Effector memory CD8-positive, alpha-beta T cell (primary cell): ENCODE measurements around the gene SRR.

Experiments used
- ATAC-seq: fragments of 150-1000 bp; cut with Tn5 transposase; replicated peaks from 2 replicates; pipeline ENCODE4 v1.10.0; 2021; ENCODE audit warnings: mild to moderate bottlenecking, moderate library complexity
- DNase-seq, 3 experiments: peaks; one replicate each; pipeline ENCODE4 v3.0.0; 2021
- H3K27ac Mint-ChIP-seq, 2 donors: one replicate each; pipeline ENCODE4 v1.8.0; 2022; ENCODE audit warnings: mild to moderate bottlenecking in 2 of 2, mixed read lengths in 2 of 2, moderate library complexity in 2 of 2
- H3K27me3 Mint-ChIP-seq, 2 donors: one replicate each; pipeline ENCODE4 v1.8.0; 2022; ENCODE audit warnings: mixed read lengths in 2 of 2
- H3K36me3 Mint-ChIP-seq: one replicate; pipeline ENCODE4 v1.8.0; 2022; ENCODE audit warnings: mild to moderate bottlenecking, moderate library complexity, mixed read lengths; ENCODE audit not compliant: insufficient read depth
- H3K4me1 Mint-ChIP-seq, 2 donors: one replicate each; pipeline ENCODE4 v1.8.0; 2022; ENCODE audit warnings: low read depth in 2 of 2, mixed read lengths in 2 of 2
- H3K4me3 Mint-ChIP-seq, 2 donors: one replicate each; pipeline ENCODE4 v1.8.0; 2022; ENCODE audit warnings: mild to moderate bottlenecking in 2 of 2, mixed read lengths in 2 of 2, moderate library complexity in 2 of 2
- H3K9me3 Mint-ChIP-seq, 2 donors: one replicate each; pipeline ENCODE4 v1.8.0; 2022; ENCODE audit warnings: mixed read lengths in 2 of 2

Gene SRR

DNA sequence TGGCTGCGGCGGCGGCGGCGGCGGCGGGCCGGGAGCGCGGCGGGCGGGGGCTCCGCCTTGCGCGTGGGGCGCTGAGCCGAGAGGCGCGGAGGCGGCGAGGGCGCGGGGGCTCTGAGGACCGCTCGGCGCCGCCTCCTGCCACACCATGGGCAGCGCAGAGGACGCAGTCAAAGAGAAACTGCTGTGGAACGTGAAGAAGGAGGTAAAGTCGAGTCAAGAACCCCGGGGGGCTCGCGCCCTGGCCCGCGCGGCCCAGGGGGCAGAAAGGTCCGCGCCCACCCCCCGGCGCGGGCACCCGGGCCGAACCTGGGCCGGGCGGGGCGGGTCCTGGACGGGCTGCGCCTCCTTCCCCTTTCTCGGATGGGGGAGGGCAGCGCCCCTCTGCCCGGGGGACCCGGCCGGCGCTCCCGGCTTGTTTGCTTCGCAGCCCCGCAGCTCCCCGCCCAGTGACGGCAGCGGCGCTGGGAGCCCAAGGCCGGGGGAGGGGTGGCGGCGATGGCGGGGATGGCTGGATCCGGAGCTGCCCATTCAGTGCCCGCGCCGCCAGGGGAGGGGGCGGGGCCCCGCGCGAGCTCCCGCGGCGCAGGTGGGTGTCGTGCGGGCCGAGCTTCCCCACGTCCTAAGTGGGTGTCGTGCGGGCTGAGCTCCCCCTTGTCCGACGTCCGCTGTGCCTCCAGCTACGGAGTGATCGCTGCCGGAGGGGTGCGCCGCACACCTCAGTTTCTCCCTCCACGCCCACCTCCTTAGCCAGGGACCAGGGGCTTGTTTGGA is 34.0 kb downstream of the SRR start:
- H3K9me3 Mint-ChIP-seq: no peaks in the 10 kb centered on the region
- H3K27ac Mint-ChIP-seq: peak overlapping the region; percentile 66 to 69
- ATAC-seq (peak; percentile 38), DNase-seq (peak; percentile 25 to 48 (median 39))
- peak overlapping the region; percentile 98 for H3K4me3 Mint-ChIP-seq
- no peaks in the 10 kb centered on the region for H3K27me3 Mint-ChIP-seq
- peaks cover 16 to 27% of the 10 kb centered on the region in 2 donors for H3K4me1 Mint-ChIP-seq
- H3K36me3 Mint-ChIP-seq: peaks cover 33% of the 10 kb centered on the region

DNA sequence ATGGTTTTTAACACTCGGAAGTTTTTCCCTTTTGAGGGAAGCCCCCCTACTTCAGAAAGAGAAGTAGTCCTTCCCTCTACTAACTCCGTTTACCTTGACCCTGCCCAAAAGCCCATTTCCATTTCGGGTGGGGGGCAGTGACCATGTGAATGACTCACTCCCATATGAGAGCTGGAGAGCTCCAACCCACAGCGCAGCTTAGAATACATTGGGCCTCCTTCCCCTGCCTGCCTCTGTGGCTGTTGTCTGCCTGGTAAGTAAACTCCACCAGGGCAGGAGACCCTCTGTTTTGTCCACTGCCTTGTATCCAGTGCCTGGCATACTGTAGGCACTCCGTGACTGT is 34.5 kb downstream of the SRR start:
- H3K4me1 Mint-ChIP-seq: peaks cover 16 to 27% of the 10 kb centered on the region in 2 donors
- peaks cover 33% of the 10 kb centered on the region for H3K36me3 Mint-ChIP-seq
- no peaks in the 10 kb centered on the region for H3K9me3 Mint-ChIP-seq
- ATAC-seq: no peak
- peak overlapping the region; percentile 79 for H3K4me3 Mint-ChIP-seq
- H3K27ac Mint-ChIP-seq: peak overlapping the region; percentile 66 to 69
- no peaks in the 10 kb centered on the region for H3K27me3 Mint-ChIP-seq
- no peak for DNase-seq

GRCh38 chr17:2343421-2343820 is 39.7 kb downstream of the SRR start:
- Mint-ChIP-seq H3K36me3 (peaks cover 23% of the 10 kb centered on the region), H3K4me3 (no peak overlapping the region), H3K27ac (no peak overlapping the region), H3K9me3 (no peaks in the 10 kb centered on the region), H3K27me3 (no peaks in the 10 kb centered on the region), H3K4me1 (peaks cover 2 to 9% of the 10 kb centered on the region in 2 donors)
- DNase-seq (no peak), ATAC-seq (peak; percentile 46)

GRCh38 chr17:2344528-2344927 is 40.8 kb downstream of the SRR start:
- no peak for DNase-seq
- Mint-ChIP-seq H3K36me3 (peaks cover 23% of the 10 kb centered on the region), H3K27ac (no peak overlapping the region), H3K27me3 (no peaks in the 10 kb centered on the region), H3K9me3 (no peaks in the 10 kb centered on the region), H3K4me3 (no peak overlapping the region), H3K4me1 (peaks cover 0 to 6% of the 10 kb centered on the region in 2 donors)
- ATAC-seq: no peak

DNA sequence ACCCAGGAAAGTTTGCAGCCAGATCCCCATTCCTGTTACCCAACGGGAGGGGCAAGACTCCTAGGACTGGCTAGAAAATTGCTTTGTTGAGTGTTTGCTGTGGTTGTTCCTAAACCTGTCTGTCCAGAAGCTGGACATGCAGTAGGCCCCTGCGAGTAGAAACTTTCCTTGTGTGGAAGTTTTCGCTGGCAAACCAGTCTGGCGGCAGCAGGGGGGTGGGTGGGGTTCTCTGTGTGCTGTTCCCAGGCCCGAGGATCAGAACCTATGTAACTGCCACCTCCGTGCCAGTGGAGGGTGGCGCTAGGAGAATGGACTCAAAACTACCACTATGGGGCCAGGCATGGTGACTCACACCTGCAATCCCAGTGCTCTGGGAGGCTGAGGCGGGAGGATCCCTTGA is 42.7 kb downstream of the SRR start:
- ATAC-seq (no peak), DNase-seq (no peak)
- Mint-ChIP-seq H3K4me3 (no peak overlapping the region), H3K27ac (no peak overlapping the region), H3K4me1 (peaks cover 0 to 3% of the 10 kb centered on the region in 2 donors), H3K36me3 (peaks cover 18% of the 10 kb centered on the region), H3K27me3 (no peaks in the 10 kb centered on the region), H3K9me3 (no peaks in the 10 kb centered on the region)

GRCh38 chr17:2347805-2348685 is 44.3 kb downstream of the SRR start:
- H3K36me3 Mint-ChIP-seq: peaks cover 13% of the 10 kb centered on the region

GRCh38 chr17:2351269-2351668 is 47.5 kb downstream of the SRR start:
- no peaks in the 10 kb centered on the region for H3K27me3 Mint-ChIP-seq
- H3K27ac Mint-ChIP-seq: no peak overlapping the region
- H3K9me3 Mint-ChIP-seq: no peaks in the 10 kb centered on the region
- ATAC-seq: no peak
- no peak for DNase-seq
- H3K4me3 Mint-ChIP-seq: no peak overlapping the region
- H3K4me1 Mint-ChIP-seq: peaks cover 12 to 16% of the 10 kb centered on the region in 2 donors
- H3K36me3 Mint-ChIP-seq: peaks cover 8% of the 10 kb centered on the region

More at GRCh38 chr17:2347805-2348685, 44.3 kb downstream of the SRR start:
- Mint-ChIP-seq H3K4me1 (peaks cover 0 to 5% of the 10 kb centered on the region in 2 donors), H3K27me3 (no peaks in the 10 kb centered on the region), H3K27ac (no peak overlapping the region), H3K9me3 (no peaks in the 10 kb centered on the region), H3K4me3 (no peak overlapping the region)
- ATAC-seq (no peak), DNase-seq (no peak)

GRCh38 chr17:2354311-2354710 is 50.6 kb downstream of the SRR start:
- Mint-ChIP-seq H3K4me3 (peak overlapping the region; percentile 56 to 64), H3K27ac (peak overlapping the region; percentile 68 to 74), H3K27me3 (no peaks in the 10 kb centered on the region), H3K4me1 (peaks cover 12 to 16% of the 10 kb centered on the region in 2 donors), H3K9me3 (no peaks in the 10 kb centered on the region), H3K36me3 (peaks cover 10% of the 10 kb centered on the region)
- no peak for DNase-seq
- no peak for ATAC-seq

- H3K27me3 Mint-ChIP-seq: no peaks in the 10 kb centered on the region
- no peak overlapping the region for H3K27ac Mint-ChIP-seq
- no peak for DNase-seq
- peaks cover 12 to 19% of the 10 kb centered on the region in 2 donors for H3K4me1 Mint-ChIP-seq
- H3K36me3 Mint-ChIP-seq: peaks cover 13% of the 10 kb centered on the region
- no peak for ATAC-seq
- no peaks in the 10 kb centered on the region for H3K9me3 Mint-ChIP-seq
- no peak overlapping the region for H3K4me3 Mint-ChIP-seq
These were observed 53.5 kb downstream of the SRR start for GRCh38 chr17:2357237-2357636.

DNA sequence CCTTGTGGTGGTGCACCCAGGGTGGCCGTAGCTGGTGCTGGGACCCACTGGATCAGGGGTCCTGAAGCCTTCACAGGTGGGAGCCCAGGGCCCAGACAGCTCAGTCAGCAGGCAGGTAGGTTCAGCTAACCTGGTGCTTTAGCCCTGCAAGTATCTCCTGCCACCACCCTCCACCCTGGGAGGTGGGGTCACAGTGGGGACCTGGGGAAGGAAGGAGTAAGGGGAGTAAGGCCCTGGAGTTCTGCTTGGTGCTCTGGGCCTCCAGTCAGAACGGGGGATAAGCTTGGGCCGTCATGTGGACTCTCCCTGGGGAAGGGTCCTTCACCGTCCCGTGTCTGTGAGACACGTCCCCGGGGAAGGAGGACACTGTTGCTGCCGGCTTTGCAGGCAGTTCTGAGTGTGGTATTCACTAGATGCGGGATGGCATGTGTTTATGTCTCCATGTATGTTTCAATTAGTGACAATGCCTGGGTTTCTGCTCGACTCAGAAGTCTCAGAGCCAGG is 54.2 kb downstream of the SRR start:
- peaks cover 11% of the 10 kb centered on the region for H3K36me3 Mint-ChIP-seq
- no peak overlapping the region for H3K4me3 Mint-ChIP-seq
- DNase-seq (no peak), ATAC-seq (no peak)
- no peaks in the 10 kb centered on the region for H3K27me3 Mint-ChIP-seq
- H3K27ac Mint-ChIP-seq: no peak overlapping the region
- H3K9me3 Mint-ChIP-seq: no peaks in the 10 kb centered on the region
- H3K4me1 Mint-ChIP-seq: peaks cover 12 to 14% of the 10 kb centered on the region in 2 donors

GRCh38 chr17:2361010-2361760 is 57.4 kb downstream of the SRR start:
- Mint-ChIP-seq H3K9me3 (no peaks in the 10 kb centered on the region), H3K27ac (no peak overlapping the region), H3K4me1 (peaks cover 0 to 4% of the 10 kb centered on the region in 2 donors)

GRCh38 chr17:2362016-2362415 is 58.3 kb downstream of the SRR start:
- Mint-ChIP-seq H3K4me1 (peaks cover 0 to 4% of the 10 kb centered on the region in 2 donors), H3K36me3 (peaks cover 21% of the 10 kb centered on the region), H3K9me3 (no peaks in the 10 kb centered on the region), H3K27me3 (no peaks in the 10 kb centered on the region), H3K27ac (no peak overlapping the region), H3K4me3 (no peak overlapping the region)
- DNase-seq (no peak), ATAC-seq (no peak)

More at GRCh38 chr17:2361010-2361760, 57.4 kb downstream of the SRR start:
- H3K4me3 Mint-ChIP-seq: no peak overlapping the region
- ATAC-seq (no peak), DNase-seq (no peak)
- H3K27me3 Mint-ChIP-seq: no peaks in the 10 kb centered on the region
- H3K36me3 Mint-ChIP-seq: peaks cover 21% of the 10 kb centered on the region

DNA sequence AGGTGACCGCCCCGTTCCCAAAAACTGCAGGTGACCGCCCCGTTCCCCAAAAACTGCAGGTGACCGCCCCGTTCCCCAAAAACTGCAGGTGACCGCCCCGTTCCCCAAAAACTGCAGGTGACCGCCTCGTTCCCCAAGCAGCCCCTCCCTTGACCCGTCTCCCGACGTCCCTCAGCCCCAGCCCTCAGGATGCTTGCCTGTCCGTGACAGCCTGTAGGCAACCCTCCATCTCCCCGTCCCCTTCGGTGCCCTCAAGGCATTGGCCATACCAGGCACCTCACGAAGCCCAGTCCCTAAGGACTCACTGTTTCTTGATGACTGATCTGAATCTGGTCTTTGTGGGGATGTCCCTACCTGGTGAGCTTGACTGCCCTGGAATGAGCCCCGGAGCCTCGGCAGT is 58.7 kb downstream of the SRR start:
- Mint-ChIP-seq H3K36me3 (peaks cover 21% of the 10 kb centered on the region), H3K4me3 (no peak overlapping the region), H3K27me3 (no peaks in the 10 kb centered on the region), H3K4me1 (peaks cover 0 to 4% of the 10 kb centered on the region in 2 donors), H3K9me3 (no peaks in the 10 kb centered on the region), H3K27ac (peak overlapping the region in 1 of 2 donors; percentile 29)
- ATAC-seq: no peak
- DNase-seq: no peak
